Choroid plexus epithelial cell (primary cell): ENCODE results near the gene PRKRA.
A peak's percentile ranks its signal among the peaks of the same experiment; 100 is the strongest.
"Not testable (repeated sequence)": the region's sequence is repeated elsewhere in the genome, so short reads cannot be mapped to it uniquely, and the experiment has no call there.

ENCODE experiments used
- DNase-seq: peaks from one replicate; pipeline ENCODE4 v3.0.0-alpha.2; 2010; ENCODE audit warnings: low read depth
- H3K4me3 ChIP-seq: 2 replicates; pipeline ENCODE4 v1.5.1; 2011; ENCODE audit warnings: low read depth, mild to moderate bottlenecking, control low read depth, low read length, moderate library complexity
- CTCF ChIP-seq: conservative IDR thresholded peaks from 2 replicates; pipeline ENCODE4 v1.5.1; 2011; ENCODE audit warnings: low read depth, mild to moderate bottlenecking, control low read depth, inconsistent platforms, low read length, moderate library complexity

PRKRA gene

DNA sequence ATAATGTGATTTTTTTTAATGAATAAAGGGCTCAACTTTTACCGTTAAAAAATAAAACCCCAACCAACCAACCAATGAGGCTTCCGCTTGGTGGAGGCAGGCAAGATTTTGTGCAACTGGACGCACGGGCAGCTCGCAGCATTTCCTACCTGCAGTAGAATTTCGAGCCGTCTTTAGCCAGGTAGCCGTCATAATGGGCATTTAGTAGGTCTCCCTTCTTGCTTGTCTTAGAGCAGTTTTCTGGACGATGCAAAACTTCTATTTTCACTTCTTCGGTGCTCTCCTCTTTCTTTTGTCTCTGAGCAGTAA is 27.1 kb upstream of the PRKRA start:
- peak; percentile 38 for DNase-seq
- peak overlapping the region; percentile 89 for H3K4me3 ChIP-seq
- no peak for TF ChIP-seq CTCF

DNA sequence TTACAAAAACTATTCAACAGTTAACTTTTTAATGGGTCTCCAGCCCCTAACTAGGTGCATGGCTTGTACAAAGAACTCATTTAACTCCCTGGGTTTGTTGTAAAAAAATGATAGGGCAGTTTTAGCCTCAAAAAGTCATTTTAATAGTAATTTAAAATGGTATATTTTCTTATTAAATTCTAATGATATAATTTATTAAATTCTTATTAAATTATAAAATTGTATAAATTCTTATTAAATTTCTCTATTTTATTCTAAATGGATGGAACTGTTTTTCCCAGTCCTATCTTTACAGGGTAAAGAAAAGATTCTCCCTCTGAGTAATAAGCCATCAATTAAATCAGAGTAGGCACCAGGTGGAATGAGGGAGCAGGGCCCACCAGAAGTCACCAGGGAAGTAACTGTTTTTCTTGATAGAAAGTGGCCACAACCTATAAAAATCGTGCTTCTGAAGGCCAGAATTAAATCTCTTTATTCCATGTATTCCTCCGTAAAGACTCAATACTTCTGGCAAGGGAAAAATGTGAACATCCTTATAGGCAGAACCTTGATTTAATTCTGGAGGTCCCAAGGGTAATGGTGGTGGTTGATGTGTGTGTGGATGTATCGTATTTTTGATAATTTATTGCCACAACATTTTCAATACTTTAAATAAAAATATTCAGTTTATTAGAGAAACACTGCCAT is 26.6 kb upstream of the PRKRA start:
- no peak for TF ChIP-seq CTCF
- H3K4me3 ChIP-seq = peak overlapping the region; percentile 89
- no peak for DNase-seq

DNA sequence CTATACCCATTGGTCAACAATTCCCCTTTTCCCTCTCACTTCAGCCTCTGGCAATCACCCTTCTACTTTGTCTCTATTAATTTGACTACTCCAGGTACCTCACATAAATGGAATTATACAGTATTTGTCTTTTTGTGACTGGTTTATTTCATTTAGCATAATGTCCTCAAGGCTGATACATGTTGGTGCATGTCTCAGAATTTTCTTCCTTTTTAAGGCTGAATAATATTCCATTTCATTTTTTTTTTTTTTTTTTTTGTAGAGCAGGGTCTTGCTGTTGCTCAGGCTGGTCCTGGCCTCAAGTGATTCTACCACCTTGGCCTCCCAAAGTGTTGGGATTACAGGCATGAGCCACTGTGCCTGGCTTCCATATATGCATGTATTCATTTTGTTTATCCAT is 25.5 kb upstream of the PRKRA start:
- H3K4me3 ChIP-seq = no peak overlapping the region
- no peak for TF ChIP-seq CTCF
- DNase-seq = no peak

- no peak for TF ChIP-seq CTCF
- no peak overlapping the region for H3K4me3 ChIP-seq
- DNase-seq = no peak
Observed at GRCh38 chr2:178474560-178474959, 23.6 kb upstream of the PRKRA start.

GRCh38 chr2:178473931-178474330 is 23.0 kb upstream of the PRKRA start:
- no peak for TF ChIP-seq CTCF
- no peak for DNase-seq
- H3K4me3 ChIP-seq = no peak overlapping the region

- H3K4me3 ChIP-seq = no peak overlapping the region
- TF ChIP-seq CTCF = no peak
Observed at GRCh38 chr2:178473373-178473772, 22.4 kb upstream of the PRKRA start.

DNA sequence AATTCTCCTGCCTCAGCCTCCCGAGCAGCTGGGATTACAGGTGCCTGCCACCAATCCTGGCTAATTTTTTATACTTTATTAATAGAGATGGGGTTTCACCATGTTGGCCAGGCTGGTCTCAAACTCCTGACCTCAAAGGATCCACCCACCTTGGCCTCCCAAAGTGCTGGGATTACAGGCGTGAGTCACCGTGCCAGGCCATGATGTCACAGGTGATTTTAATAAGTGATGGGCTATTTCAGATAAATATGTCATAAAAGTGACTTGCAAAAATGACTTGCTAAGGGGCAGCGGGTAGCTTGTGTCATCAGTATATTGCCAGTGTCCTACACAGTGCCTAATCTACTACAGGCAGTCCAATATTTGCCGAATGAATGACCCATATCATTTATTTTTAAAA is 20.3 kb upstream of the PRKRA start:
- not testable (repeated sequence) for DNase-seq, H3K4me3 ChIP-seq

More at GRCh38 chr2:178473373-178473772, 22.4 kb upstream of the PRKRA start:
- no peak for DNase-seq
